Globus pallidus (tissue), 1 donor: ENCODE results near the gene SMAP2.
"Not testable (repeated sequence)": the region's sequence is repeated elsewhere in the genome, so short reads cannot be mapped to it uniquely, and the experiment has no call there.

ENCODE experiments used
- DNase-seq: peaks from one replicate; pipeline ENCODE4 v3.0.0-alpha.2; 2015; ENCODE audit warnings: low spot score

The SMAP2 gene

GRCh38 chr1:40373323-40374283 is at the start of gene SMAP2:
SMAP2 (plus strand) TSS chr1:40373727; CDS start chr1:40374121, 394 bp downstream.
- peak; percentile 97 for DNase-seq

GRCh38 chr1:40331403-40331802 is 42.1 kb upstream of the SMAP2 start:
- not testable (repeated sequence) for DNase-seq

DNA sequence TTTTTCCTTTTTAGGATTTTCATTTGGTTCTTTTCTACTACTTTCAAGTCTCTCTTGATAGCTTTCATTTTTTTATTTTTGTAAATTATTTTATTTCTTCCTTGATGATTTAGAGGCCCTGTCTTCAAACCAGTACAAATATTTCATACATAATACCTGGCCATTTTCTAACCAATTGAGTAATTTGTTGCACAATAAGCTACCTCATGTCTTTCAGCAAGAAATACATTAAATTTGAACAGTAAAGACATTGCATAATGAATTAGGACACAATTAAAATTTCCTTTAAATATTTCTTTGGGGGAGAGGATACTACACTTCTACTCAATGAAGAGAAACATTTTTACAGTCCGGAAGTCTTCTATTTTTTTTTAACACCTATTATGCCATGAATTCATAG is 40.8 kb upstream of the SMAP2 start:
- no peak for DNase-seq

DNA sequence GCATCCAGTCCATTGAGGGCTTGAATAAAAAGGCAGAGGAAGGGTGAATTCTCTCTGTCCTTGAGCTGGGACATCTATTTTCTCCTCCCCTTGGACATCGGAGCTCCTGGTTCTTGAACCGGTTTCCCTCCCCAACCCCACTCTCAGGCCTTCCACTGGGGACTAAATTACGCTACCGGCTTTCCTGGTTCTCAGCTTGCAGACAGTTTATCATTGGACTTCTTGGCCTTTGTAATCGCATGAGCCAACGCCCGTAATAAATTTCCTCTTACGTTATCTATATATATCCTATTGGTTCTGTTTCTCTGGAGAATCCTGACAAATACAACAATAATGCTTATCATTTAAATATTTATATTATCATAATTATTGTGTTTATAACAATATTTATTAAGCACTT is 36.1 kb upstream of the SMAP2 start:
- DNase-seq = no peak

DNA sequence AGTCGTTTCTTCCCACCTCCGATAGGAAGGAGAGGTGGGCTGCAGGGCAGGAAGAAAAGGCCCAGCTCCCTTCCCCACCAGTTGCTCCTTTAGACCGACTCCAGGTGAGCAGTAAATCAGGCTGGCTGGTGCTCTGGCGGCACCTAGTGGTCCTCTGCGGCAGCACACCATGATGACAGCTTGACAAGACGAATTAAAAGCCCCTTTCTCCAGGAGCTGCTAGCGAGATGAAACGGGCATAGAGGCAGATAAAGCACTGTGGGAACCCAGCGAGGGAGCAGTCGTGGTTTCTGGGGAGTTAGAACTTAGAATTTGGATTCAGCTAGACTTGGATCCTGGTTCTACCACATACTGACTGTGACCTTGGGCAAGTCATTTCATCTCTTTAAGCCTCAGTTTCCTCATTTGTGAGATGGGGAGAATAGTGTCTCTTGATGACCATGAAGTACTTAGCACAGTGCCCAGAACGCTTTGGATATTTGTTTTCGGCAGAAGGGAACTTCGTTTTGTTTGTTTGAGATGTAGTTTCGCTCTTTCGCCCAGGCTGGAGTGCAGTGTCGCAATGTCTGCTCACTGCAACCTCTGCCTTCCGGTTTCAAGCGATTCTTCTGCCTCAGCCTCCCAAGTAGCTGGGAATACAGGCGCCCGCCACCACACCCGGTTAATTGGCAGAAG is 34.6 kb upstream of the SMAP2 start:
- peak; percentile 69 for DNase-seq

DNA sequence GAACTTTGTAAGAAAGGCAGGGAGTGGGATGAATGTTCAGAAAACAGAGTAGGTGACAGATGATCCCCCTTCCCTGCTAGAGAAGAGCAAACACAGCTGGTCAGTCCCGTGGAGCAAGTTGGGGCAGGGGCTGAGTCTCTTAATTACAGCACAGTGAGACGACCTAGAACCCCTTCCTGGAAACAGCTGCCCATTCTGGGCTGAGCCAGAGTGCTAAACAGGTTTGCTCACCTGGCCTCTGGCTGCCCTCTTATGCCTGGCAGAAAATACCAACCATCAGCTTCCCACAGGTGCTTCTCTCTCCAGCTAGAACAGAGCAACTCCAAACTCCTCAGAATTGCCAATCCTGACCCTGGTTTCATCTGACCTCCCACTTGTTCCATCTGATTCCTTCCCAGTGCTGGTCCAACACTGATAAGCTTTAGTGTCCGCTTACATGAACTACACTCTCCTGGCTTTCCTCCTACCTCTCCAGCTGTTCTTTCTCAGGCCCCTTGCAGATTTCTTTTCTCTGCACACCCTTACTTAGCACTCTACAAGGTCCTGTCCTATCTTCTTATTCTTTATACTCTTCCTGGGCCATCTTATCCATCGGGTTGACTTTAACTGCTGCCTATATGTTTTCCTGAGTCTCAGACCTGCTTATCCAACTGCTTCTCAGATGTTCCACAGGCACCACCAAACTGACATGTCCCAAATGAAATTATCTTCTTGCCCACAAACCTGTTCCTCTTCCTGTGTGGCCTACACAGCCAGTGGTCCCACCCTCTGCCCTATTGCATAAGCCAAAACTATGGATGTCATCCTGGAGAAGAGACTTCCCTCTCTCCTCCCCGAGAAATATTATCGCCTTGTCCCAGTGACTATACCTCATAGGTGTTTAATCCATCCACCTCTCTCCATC is 33.9 kb upstream of the SMAP2 start:
- no peak for DNase-seq

- no peak for DNase-seq
Measured at GRCh38 chr1:40341491-40342380, 31.8 kb upstream of the SMAP2 start.

DNA sequence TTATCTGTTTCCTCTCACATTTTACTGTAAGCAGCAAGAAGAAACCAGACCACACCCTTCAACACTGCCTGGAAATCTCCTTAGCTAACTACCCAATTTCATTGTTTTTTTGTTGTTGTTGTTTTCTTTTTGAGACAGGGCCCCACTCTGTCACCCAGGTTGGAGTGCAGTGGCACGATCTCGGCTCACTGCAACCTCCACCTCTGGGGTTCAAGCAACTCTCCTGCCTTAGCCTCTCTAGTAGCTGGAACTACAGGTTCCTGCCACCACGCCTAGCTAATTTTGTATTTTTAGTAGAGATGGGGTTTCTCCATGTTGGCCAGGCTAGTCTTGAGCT is 31.2 kb upstream of the SMAP2 start:
- not testable (repeated sequence) for DNase-seq

GRCh38 chr1:40344597-40344996 is 28.9 kb upstream of the SMAP2 start:
- peak; percentile 62 for DNase-seq

DNA sequence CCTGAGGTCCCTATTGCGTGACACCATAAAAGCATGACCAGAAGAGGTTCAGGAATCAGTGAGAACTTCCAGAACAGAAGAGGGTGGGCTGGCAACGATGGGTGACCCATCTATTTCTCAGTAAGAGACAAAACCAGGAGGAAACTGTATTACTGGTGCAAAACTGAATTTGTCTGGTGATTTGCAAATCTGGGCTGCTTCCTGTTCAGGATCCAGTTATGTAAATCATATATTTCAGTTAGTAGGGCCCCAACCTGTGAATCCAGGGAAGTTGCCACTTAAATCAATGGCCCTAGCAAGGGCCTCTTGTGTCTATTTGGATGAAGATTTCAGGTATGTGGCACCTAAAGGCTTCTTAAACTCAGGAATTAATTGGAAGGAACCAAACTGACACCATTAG is 23.1 kb upstream of the SMAP2 start:
- no peak for DNase-seq

DNA sequence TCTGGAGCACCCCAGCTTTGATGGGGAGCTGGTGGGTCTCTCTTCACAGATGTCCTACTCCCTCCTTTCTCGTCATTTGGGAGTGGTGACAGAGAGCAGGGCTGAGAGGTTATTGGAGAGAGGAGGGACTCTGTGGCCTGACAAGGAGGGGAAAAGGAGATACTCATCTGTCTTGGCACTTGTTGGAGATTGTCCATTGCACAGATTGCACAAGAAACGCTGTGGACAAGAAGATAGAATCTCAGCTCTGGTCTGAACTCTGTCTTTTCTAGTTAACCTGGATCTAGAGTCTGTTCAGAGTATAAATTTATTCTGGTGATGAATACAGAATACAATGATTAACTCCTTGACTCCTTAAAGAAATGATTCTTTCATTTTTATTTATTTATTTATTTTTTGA is 22.4 kb upstream of the SMAP2 start:
- no peak for DNase-seq

GRCh38 chr1:40352126-40352525 is 21.4 kb upstream of the SMAP2 start:
- no peak for DNase-seq

- DNase-seq = no peak
Measured at GRCh38 chr1:40353082-40353481, 20.4 kb upstream of the SMAP2 start.

DNA sequence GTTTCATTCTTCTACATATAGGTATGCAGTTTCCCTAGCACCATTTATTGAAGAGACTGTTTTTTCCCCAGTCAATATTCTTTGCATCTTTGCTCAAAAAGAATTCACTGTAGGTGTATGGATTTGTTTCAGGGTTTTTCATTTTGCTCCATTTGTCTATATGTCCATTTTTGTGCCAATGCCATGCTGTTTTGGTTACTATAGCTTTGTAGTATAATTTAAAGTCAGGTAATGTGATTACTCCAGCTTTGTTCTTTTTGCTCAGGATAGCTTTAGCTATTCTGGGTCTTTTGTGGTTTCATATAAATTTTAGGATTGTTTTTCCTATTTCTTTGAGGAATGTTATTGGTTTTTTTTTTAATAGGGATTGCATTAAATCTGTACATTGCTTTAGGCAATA is 15.9 kb upstream of the SMAP2 start:
- DNase-seq = no peak

GRCh38 chr1:40360631-40361030 is 12.9 kb upstream of the SMAP2 start:
- no peak for DNase-seq

GRCh38 chr1:40361201-40361600 is 12.3 kb upstream of the SMAP2 start:
- no peak for DNase-seq

DNA sequence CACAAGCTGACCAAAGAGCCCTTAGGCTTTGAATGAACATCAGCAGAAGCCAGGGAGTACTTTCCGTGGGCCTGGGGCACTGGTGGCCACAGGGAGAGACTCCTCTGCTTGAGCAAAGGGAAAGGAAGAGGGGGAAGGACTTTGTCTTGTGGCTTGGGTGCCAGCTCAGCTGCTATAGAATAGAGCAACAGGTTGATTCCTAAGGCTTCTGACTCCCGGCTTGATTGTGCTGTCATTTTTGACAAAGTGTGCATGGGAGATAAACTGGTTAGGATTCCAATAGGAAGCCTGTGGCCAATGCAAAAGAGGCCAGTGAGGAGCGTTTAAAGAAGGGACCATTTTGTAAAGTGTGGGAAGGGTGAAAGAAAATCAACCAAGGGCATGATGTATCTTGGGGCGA is 11.9 kb upstream of the SMAP2 start:
- DNase-seq = no peak

DNA sequence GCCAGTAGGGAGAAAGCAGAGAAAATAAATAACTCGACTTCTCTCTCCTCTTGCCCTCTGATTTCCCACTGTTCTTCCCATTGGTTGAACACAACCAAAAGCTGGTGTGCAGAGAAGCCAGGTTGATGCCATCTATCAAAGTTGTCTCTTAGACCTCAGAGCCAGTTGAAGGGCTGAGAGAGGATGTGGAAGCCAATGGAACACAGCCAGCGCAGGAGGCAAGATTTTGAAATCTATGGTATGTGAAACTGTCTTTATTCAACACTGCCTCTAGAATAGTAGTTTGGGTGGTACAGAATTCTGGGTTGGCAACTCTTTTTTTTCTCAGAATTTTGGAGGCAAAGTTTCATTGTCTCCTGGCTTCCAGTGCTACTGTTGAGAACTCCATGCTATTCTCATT is 11.3 kb upstream of the SMAP2 start:
- DNase-seq = no peak

DNA sequence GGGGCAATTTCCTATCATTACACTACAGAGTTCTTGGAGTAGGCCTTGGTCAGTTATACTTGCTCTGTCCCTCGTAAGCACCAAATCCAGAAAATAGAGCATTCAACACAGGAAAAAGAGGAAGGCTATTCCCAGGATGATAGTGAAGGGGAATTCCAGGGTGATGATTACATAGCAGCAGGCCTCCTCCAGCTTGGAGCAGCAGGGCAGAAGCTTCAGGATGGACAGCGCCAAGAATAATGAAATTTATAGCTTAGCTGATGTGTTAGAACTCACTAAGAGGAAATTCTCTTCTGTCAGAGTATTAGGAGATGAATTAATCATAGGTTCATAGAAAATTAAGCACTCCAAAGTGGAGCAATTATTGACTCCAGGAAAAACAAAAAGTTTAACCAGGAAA is 10.8 kb upstream of the SMAP2 start:
- no peak for DNase-seq

- DNase-seq = no peak
Measured at GRCh38 chr1:40363721-40364120, 9.8 kb upstream of the SMAP2 start.

DNA sequence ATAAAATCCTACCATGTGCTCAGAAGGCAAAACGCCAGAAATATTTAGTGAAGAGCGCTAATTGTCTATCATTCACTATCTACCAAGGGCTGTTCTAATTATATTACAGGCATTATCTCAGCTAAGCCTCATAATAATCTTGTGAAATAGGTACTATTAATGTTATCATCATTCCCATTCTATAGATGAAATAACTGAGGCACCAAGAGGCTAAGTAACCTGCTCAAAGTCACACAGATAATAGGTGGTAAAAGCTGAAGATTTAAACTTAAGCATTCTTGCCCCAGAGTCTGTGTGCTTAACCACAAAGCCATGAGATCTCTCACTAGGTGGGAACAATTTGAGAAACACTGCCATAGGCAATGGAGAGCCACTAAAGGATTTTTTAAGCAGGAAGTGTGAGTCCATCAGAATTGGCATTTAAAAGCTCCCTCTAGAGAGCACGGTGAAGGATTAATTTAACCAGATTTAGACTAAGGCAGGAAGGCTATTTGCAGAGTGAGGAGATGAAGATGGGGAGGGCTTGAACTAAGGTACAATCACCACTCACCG is 1.7 kb upstream of the SMAP2 start:
- no peak for DNase-seq
